PC-3 (cell line): ENCODE results near the gene LILRB2.

ENCODE experiments used
- CTCF ChIP-seq: fragments of 300-600 bp; sonication (generic); conservative IDR thresholded peaks from 2 replicates; pipeline ENCODE4 v1.5.1; 2017; ENCODE audit warnings: antibody characterized with exemption, low read depth, mild to moderate bottlenecking, low read length
- EZH2 ChIP-seq: fragments of 300-600 bp; sonication (generic); IDR thresholded peaks from one replicate; pipeline ENCODE4 v1.6.1; 2017; ENCODE audit warnings: antibody characterized with exemption, mild to moderate bottlenecking, low read length; ENCODE audit not compliant: unreplicated experiment

- TF ChIP-seq CTCF (no peak), EZH2 (no peak)
These were observed 37.0 kb upstream of the LILRB2 start for GRCh38 chr19:54317965-54318240.
